Liver (tissue), 9 donors: ENCODE measurements around the gene IL1RN. TPM values are rescaled to one million over a fixed set of nuclear protein-coding genes. Genes with fewer than 3 reads are reported as not detected.
A peak's percentile ranks its signal among the peaks of the same experiment; 100 is the strongest.

Source experiments
- DNase-seq: peaks from one replicate; pipeline ENCODE4 v3.0.0-alpha.2; 2017; ENCODE audit warnings: low spot score
- H3K27ac ChIP-seq, 2 donors: one replicate each; pipeline ENCODE4 v1.7.0; 2013; ENCODE audit warnings: inconsistent platforms in 2 of 2, low read length in 2 of 2, control low read depth in 1 of 2, low read depth in 1 of 2, mild to moderate bottlenecking in 1 of 2
- H3K27me3 ChIP-seq, 4 donors: one replicate each; pipeline versions ENCODE4 v1.6.1 to v1.7.0; 2013; ENCODE audit warnings: low read length in 3 of 4, inconsistent platforms in 1 of 4, mild to moderate bottlenecking in 1 of 4, moderate library complexity in 1 of 4; ENCODE audit not compliant: control insufficient read depth in 4 of 4, insufficient read depth in 4 of 4
- H3K36me3 ChIP-seq, 4 donors: one replicate each; pipeline versions ENCODE4 v1.6.1 to v1.7.0; 2013; ENCODE audit warnings: low read length in 3 of 4, mild to moderate bottlenecking in 3 of 4, low read depth in 1 of 4, moderate library complexity in 1 of 4; ENCODE audit not compliant: control insufficient read depth in 4 of 4, insufficient read depth in 3 of 4
- H3K4me1 ChIP-seq, 4 donors: one replicate each; pipeline versions ENCODE4 v1.6.1 to v1.7.0; 2013; ENCODE audit warnings: low read length in 3 of 4, mild to moderate bottlenecking in 3 of 4, moderate library complexity in 1 of 4; ENCODE audit not compliant: control insufficient read depth in 4 of 4, insufficient read depth in 4 of 4
- H3K4me3 ChIP-seq, 3 donors: one replicate each; pipeline versions ENCODE4 v1.6.1 to v1.7.0; 2013; ENCODE audit warnings: low read length in 3 of 3, control low read depth in 1 of 3, low read depth in 1 of 3, mild to moderate bottlenecking in 1 of 3
- H3K9ac ChIP-seq, 2 donors: one replicate each; pipeline ENCODE4 v1.7.0; 2013; ENCODE audit warnings: low read length in 2 of 2, mild to moderate bottlenecking in 2 of 2, moderate library complexity in 2 of 2, control low read depth in 1 of 2, low read depth in 1 of 2
- H3K9me3 ChIP-seq, 4 donors: one replicate each; pipeline versions ENCODE4 v1.6.1 to v1.7.0; 2013; ENCODE audit warnings: low read length in 3 of 4; ENCODE audit not compliant: control insufficient read depth in 4 of 4
- ATF3 ChIP-seq: IDR thresholded peaks from 2 replicates; pipeline ENCODE4 v1.6.1; 2016; ENCODE audit warnings: antibody characterized with exemption
- CTCF ChIP-seq: fragments of 150-350 bp; IDR thresholded peaks from 2 replicates; pipeline ENCODE4 v1.5.1; 2017; ENCODE audit warnings: improper control_type of control experiment, low read depth, low read length; ENCODE audit not compliant: missing input control
- EGR1 ChIP-seq, 2 donors: IDR thresholded peaks; 2 replicates each; pipeline ENCODE4 v1.6.1; 2016 to 2018; ENCODE audit warnings: antibody characterized with exemption in 2 of 2, low read depth in 2 of 2
- FOXA1 ChIP-seq: IDR thresholded peaks from 2 replicates; pipeline ENCODE4 v1.6.1; 2016; ENCODE audit warnings: antibody characterized with exemption
- FOXA2 ChIP-seq: IDR thresholded peaks from 2 replicates; pipeline ENCODE4 v1.6.1; 2016; ENCODE audit warnings: antibody characterized with exemption
- GABPA ChIP-seq, 2 donors: IDR thresholded peaks in 1 of 2; conservative IDR thresholded peaks in 1 of 2; 2 replicates each; pipeline ENCODE4 v1.6.1; 2016; ENCODE audit warnings: antibody characterized with exemption in 2 of 2, mild to moderate bottlenecking in 1 of 2, moderate library complexity in 1 of 2
- HNF4A ChIP-seq, 2 donors: conservative IDR thresholded peaks; 2 replicates each; pipeline ENCODE4 v1.6.1; 2016; ENCODE audit warnings: antibody characterized with exemption in 2 of 2, mild to moderate bottlenecking in 2 of 2
- HNF4G ChIP-seq: IDR thresholded peaks from 2 replicates; pipeline ENCODE4 v1.6.1; 2016; ENCODE audit warnings: antibody characterized with exemption
- JUND ChIP-seq, 2 donors: IDR thresholded peaks; 2 replicates each; pipeline ENCODE4 v1.6.1; 2016; ENCODE audit warnings: antibody characterized with exemption in 2 of 2
- NR2F2 ChIP-seq: IDR thresholded peaks from 2 replicates; pipeline ENCODE4 v1.6.1; 2016; ENCODE audit warnings: antibody characterized with exemption
- RAD21 ChIP-seq, 2 donors: IDR thresholded peaks; 2 replicates each; pipeline ENCODE4 v1.6.1; 2016; ENCODE audit warnings: antibody characterized with exemption in 2 of 2, mild to moderate bottlenecking in 2 of 2
- REST ChIP-seq: IDR thresholded peaks from 2 replicates; pipeline ENCODE4 v1.6.1; 2016; ENCODE audit warnings: antibody characterized with exemption, mild to moderate bottlenecking
- RXRA ChIP-seq, 2 donors: IDR thresholded peaks; 2 replicates each; pipeline ENCODE4 v1.6.1; 2017 to 2018; ENCODE audit warnings: antibody characterized with exemption in 2 of 2, mild to moderate bottlenecking in 1 of 2
- SP1 ChIP-seq: IDR thresholded peaks from 2 replicates; pipeline ENCODE4 v1.6.1; 2018; ENCODE audit warnings: antibody characterized with exemption, mild to moderate bottlenecking
- YY1 ChIP-seq: IDR thresholded peaks from 2 replicates; pipeline ENCODE4 v1.6.1; 2016; ENCODE audit warnings: antibody characterized with exemption, mild to moderate bottlenecking
- ZBTB33 ChIP-seq: IDR thresholded peaks from 2 replicates; pipeline ENCODE4 v1.6.1; 2016; ENCODE audit warnings: antibody characterized with exemption
- WGBS: extraction: QIAGEN DNeasy Blood & Tissue Kit; methylation state at CpG from one replicate; pipeline ENCODE4 v1.1.7; 2013; 5-methylcytosine and 5-hydroxymethylcytosine counted together
- polyA plus RNA-seq, 2 donors: library from polyadenylated mRNA; stranded (reverse) in 1 of 2; unstranded in 1 of 2; fragments of 200-250 nt in 1 of 2; fragments of >200 nt in 1 of 2; fragmentation: Nextera tagmentation in 1 of 2; extraction: Ambion mirVana in 1 of 2; gene quantifications; one replicate each; pipeline versions ENCODE4 v1.2.1 to v1.2.3, GENCODE V29; 2013 to 2015
- total RNA-seq, 2 donors: library from RNA; depleted of rRNA; stranded (reverse); fragments of >200 nt; gene quantifications; one replicate each; pipeline ENCODE4 v1.2.3, GENCODE V29; 2014
- TF ChIP-seq, protein P1 (sequence below): IDR thresholded peaks from 2 replicates; pipeline ENCODE4 v1.6.1; 2016; ENCODE audit warnings: antibody characterized with exemption
- donor health status: healthy.
- donor health status: healthy.
- donor health status: healthy.
- donor health status: healthy.
- donor health status: healthy.

IL1RN gene
- total and polyA plus RNA-seq, 4 donors, result 3.9 to 121 (median 25.8) TPM

DNA sequence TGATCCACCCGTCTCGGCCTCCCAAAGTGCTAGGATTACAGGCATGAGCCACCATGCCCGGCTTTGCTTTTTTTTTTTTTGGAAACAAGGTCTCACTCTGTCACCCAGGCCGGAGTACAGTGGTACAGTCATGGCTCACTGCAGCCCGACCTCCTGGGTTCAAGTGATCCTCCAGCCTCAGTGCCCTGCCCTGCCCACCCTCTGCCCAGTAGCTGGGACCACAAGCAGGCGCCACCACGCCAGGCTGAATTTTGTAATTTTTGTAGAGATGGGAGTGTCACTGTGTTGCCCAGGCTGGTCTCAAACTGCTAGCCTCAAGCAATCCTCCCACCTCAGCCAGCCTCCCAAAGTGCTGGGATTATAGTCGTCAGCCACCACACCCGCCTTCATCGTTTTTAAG, 34.8 kb downstream of the IL1RN start (continued):
- TF ChIP-seq RXRA (IDR thresholded peaks at IDR 0.05) (no peak), FOXA2 (no peak), ATF3 (no peak)

- no peak overlapping the region for H3K9ac ChIP-seq
- TF ChIP-seq YY1, result no peak
- no peak for TF ChIP-seq CTCF
- TF ChIP-seq SP1, result no peak
- TF ChIP-seq EGR1 (IDR thresholded peaks at IDR 0.05; ENCODE audit: low read depth in 2 of 2), result no peak
- no peak for TF ChIP-seq ZBTB33
- H3K36me3 ChIP-seq, result no peaks in the 10 kb centered on the region
- H3K9me3 ChIP-seq, result no peaks in the 10 kb centered on the region
- DNase-seq, result no peak
- H3K27ac ChIP-seq, result no peak overlapping the region
- no peaks in the 10 kb centered on the region for H3K27me3 ChIP-seq
- H3K4me3 ChIP-seq, result no peak overlapping the region
- H3K4me1 ChIP-seq, result peaks cover 11 to 61% (median 48%) of the 10 kb centered on the region in 4 donors
Measured at GRCh38 chr2:113162869-113163268, 35.5 kb downstream of the IL1RN start.

GRCh38 chr2:113164215-113164929, 37.0 kb downstream of the IL1RN start:
- Histone ChIP-seq H3K9ac (no peak overlapping the region), H3K27ac (peak overlapping the region; percentile 19 to 50), H3K4me1 (peaks cover 9 to 60% (median 46%) of the 10 kb centered on the region in 4 donors), H3K4me3 (no peak overlapping the region), H3K27me3 (no peaks in the 10 kb centered on the region), H3K9me3 (no peaks in the 10 kb centered on the region), H3K36me3 (peaks cover 0 to 1% (median 0%) of the 10 kb centered on the region in 4 donors)
- no peak for DNase-seq
- 72% methylated on average over 11 of the region's 11 CpGs for WGBS
- TF ChIP-seq HNF4G (no peak), REST (no peak), FOXA2 (no peak), GABPA (IDR thresholded peaks at IDR 0.05 in 1 of 2, conservative IDR thresholded peaks at IDR 0.05 in 1 of 2) (no peak), RAD21 (IDR thresholded peaks at IDR 0.05) (no peak), CTCF (no peak), SP1 (no peak), HNF4A (conservative IDR thresholded peaks at IDR 0.05) (no peak), ZBTB33 (no peak), EGR1 (IDR thresholded peaks at IDR 0.05; ENCODE audit: low read depth in 2 of 2) (no peak), YY1 (no peak), NR2F2 (no peak), JUND (IDR thresholded peaks at IDR 0.05) (no peak), RXRA (IDR thresholded peaks at IDR 0.05) (no peak), FOXA1 (no peak)
- TF ChIP-seq, protein P1, sequence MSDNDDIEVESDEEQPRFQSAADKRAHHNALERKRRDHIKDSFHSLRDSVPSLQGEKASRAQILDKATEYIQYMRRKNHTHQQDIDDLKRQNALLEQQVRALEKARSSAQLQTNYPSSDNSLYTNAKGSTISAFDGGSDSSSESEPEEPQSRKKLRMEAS, result no peak
